Measurements from ENCODE around the gene FBXL3. TPM values are rescaled to one million over a fixed set of nuclear protein-coding genes. Genes with fewer than 3 reads are reported as not detected.

Gene FBXL3
- polyA plus RNA-seq, 2 of the 4 experiments (the other 2 are of a cell fraction), result 17.8 to 24.0 TPM

DNA sequence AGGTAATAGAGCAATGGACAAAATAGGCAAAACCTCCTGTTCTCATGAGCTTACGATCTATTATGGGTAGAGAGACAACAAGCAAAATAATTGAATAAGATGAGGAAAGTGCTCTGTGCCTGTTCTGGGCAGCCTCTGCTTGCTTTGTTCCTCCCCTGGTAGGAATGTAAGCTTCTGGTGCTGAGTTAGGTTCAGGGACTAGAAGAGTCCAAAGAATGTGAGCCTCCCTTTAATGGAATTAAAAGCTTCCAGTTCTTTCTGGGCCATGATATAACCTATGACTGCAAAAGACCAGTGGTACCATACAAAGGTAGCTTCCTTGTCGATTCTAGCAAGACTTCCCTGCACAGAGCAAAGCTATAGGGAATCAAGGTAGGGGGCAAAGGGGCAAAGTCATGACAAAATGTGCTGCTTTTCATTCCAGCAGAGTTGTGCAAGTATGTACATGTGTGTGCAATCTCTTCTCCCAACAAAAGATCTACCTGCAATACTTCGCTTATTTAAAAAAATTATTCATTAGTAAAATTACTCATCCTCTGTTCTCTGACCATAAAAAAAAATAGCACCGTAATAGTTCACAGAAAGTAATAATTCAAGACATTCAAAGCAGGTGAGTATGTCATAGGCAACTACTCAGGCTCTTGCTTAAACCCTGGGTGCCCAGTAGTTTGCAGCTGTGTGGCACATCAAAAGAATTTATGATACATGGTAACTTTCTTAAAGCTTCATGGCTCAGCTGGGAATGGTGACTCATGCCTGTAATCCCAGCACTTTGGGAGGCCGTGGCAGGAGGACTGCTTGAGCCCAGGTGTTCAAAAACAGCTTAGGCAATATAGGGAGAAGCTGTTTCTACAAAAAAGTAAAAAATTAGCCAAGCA is 57.2 kb downstream of the FBXL3 start:
- Histone ChIP-seq H3K27ac (no peak overlapping the region), H3K4me3 (no peak overlapping the region), H3K9me3 (no peaks in the 10 kb centered on the region), H3K4me1 (no peaks in the 10 kb centered on the region), H3K4me2 (no peak overlapping the region)
- ChIA-PET CTCF (interaction anchor here (0.6 to 3.7 kb wide), 2 partner anchors 11 to 1284 kb away, joined by 3 to 26 read pairs; no protein-coding TSS in a partner anchor), POLR2A (no interaction called here)
- 24% methylated on average over 5 of the region's 5 CpGs for WGBS (ENCODE audit: missing lambda C conversion rate)
- no peak for DNase-seq (ENCODE audit: low read depth in 1 of 2, low spot score in 1 of 2)
- TF ChIP-seq MAZ (IDR thresholded peaks at IDR 0.05; ENCODE audit: borderline replicate concordance, low read depth, low read length) (no peak), EHF (CRISPR knock-in tag; IDR thresholded peaks at IDR 0.05) (no peak), RNF2 (IDR thresholded peaks at IDR 0.05; ENCODE audit: borderline replicate concordance, low read depth) (no peak), FOSL2 (IDR thresholded peaks at IDR 0.05) (no peak), FOSL2 (CRISPR knock-in tag; IDR thresholded peaks at IDR 0.05) (no peak), SREBF2 (IDR thresholded peaks at IDR 0.05) (no peak), HOXB5 (CRISPR knock-in tag; IDR thresholded peaks at IDR 0.05) (no peak), ESRRA (IDR thresholded peaks at IDR 0.05; ENCODE audit: borderline replicate concordance, low read length) (no peak)
- TF ChIP-seq, protein P1, sequence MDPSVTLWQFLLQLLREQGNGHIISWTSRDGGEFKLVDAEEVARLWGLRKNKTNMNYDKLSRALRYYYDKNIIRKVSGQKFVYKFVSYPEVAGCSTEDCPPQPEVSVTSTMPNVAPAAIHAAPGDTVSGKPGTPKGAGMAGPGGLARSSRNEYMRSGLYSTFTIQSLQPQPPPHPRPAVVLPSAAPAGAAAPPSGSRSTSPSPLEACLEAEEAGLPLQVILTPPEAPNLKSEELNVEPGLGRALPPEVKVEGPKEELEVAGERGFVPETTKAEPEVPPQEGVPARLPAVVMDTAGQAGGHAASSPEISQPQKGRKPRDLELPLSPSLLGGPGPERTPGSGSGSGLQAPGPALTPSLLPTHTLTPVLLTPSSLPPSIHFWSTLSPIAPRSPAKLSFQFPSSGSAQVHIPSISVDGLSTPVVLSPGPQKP (IDR thresholded peaks at IDR 0.05; ENCODE audit: low read depth, low read length), result no peak
- TF ChIP-seq, protein P2, sequence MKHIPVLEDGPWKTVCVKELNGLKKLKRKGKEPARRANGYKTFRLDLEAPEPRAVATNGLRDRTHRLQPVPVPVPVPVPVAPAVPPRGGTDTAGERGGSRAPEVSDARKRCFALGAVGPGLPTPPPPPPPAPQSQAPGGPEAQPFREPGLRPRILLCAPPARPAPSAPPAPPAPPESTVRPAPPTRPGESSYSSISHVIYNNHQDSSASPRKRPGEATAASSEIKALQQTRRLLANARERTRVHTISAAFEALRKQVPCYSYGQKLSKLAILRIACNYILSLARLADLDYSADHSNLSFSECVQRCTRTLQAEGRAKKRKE (CRISPR knock-in tag; IDR thresholded peaks at IDR 0.05; ENCODE audit: low read depth), result no peak
- FAIRE-seq, result no peak
- ATAC-seq, result no peak

DNA sequence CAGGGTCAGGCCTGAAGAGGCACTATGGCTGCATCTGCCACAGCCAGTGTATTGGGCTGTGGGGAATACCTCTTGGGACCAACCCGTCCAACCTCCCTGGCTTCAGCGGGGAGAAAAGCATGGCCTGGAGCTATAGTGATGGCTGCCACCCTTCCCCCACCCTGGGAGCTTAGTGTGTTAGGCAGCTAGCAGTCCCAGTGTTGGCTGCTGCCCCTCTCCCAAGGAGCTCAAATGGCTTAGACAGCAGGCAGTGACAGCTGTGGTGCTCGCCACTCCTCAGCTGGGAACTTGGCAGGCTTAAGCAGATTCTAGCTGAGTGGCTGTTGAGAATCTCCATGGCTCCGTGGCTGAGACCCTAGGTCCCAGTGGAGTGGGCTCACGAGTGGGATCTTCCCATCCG is 58.9 kb downstream of the FBXL3 start:
- DNase-seq (ENCODE audit: low read depth in 1 of 2, low spot score in 1 of 2) (no peak), ATAC-seq (no peak), FAIRE-seq (no peak)
- 33% methylated on average over 3 of the region's 6 CpGs for WGBS (ENCODE audit: missing lambda C conversion rate)
- CTCF ChIA-PET, result no interaction called here
- H3K27ac ChIP-seq, result no peak overlapping the region
- no peak overlapping the region for H3K4me2 ChIP-seq
- no peaks in the 10 kb centered on the region for H3K9me3 ChIP-seq
- no peak overlapping the region for H3K4me3 ChIP-seq
- TF ChIP-seq JUNB (IDR thresholded peaks at IDR 0.05) (no peak), SMC3 (IDR thresholded peaks at IDR 0.05) (no peak), EHF (CRISPR knock-in tag; IDR thresholded peaks at IDR 0.05) (no peak), ZC3H11A (IDR thresholded peaks at IDR 0.05) (no peak), ZSCAN20 (CRISPR knock-in tag; IDR thresholded peaks at IDR 0.05) (no peak), CTCF (IDR thresholded peaks at IDR 0.05) (no peak)
- TF ChIP-seq, protein P3, sequence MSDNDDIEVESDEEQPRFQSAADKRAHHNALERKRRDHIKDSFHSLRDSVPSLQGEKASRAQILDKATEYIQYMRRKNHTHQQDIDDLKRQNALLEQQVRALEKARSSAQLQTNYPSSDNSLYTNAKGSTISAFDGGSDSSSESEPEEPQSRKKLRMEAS (IDR thresholded peaks at IDR 0.05), result no peak
- no peaks in the 10 kb centered on the region for H3K4me1 ChIP-seq
- POLR2A ChIA-PET, result no interaction called here

DNA sequence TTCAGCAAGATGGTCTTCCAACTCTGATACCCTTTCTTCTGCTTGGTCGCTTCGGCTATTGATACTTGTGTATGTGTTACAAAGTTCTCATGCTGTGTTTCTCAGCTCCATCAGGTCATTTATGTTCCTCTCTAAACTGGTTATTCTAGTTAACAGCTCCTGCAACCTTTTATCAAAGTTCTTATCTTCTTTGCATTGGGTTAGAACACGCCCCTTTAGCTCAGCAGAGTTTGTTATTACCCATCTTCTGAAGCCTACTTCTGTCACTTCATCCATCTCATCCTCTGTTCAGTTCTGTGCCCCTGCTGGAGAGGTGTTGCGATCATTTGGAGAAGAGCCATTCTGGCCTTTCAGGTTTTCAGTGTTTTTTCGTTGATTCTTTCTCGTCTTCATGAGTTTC is 59.9 kb downstream of the FBXL3 start:
- no peaks in the 10 kb centered on the region for H3K4me1 ChIP-seq
- DNase-seq (ENCODE audit: low read depth in 1 of 2, low spot score in 1 of 2) (no peak), FAIRE-seq (no peak), ATAC-seq (no peak)
- POLR2A ChIA-PET, result no interaction called here
- no peak overlapping the region for H3K4me2 ChIP-seq
- H3K4me3 ChIP-seq, result no peak overlapping the region
- no peak overlapping the region for H3K27ac ChIP-seq
- no peaks in the 10 kb centered on the region for H3K9me3 ChIP-seq
- TF ChIP-seq EHMT2 (IDR thresholded peaks at IDR 0.05; ENCODE audit: low read depth) (no peak), HOXB5 (CRISPR knock-in tag; IDR thresholded peaks at IDR 0.05) (no peak), TP53 (CRISPR knock-in tag; IDR thresholded peaks at IDR 0.05) (no peak), RARB (CRISPR knock-in tag; IDR thresholded peaks at IDR 0.05) (no peak), BHLHE40 (IDR thresholded peaks at IDR 0.05; ENCODE audit: low read depth, low read length) (no peak), HDAC2 (IDR thresholded peaks at IDR 0.05) (no peak), NFE2L2 (conservative IDR thresholded peaks at IDR 0.05; ENCODE audit: low read length) (no peak)
- TF ChIP-seq, protein P4, sequence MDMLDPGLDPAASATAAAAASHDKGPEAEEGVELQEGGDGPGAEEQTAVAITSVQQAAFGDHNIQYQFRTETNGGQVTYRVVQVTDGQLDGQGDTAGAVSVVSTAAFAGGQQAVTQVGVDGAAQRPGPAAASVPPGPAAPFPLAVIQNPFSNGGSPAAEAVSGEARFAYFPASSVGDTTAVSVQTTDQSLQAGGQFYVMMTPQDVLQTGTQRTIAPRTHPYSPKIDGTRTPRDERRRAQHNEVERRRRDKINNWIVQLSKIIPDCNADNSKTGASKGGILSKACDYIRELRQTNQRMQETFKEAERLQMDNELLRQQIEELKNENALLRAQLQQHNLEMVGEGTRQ (IDR thresholded peaks at IDR 0.05), result no peak
- TF ChIP-seq, protein P5, sequence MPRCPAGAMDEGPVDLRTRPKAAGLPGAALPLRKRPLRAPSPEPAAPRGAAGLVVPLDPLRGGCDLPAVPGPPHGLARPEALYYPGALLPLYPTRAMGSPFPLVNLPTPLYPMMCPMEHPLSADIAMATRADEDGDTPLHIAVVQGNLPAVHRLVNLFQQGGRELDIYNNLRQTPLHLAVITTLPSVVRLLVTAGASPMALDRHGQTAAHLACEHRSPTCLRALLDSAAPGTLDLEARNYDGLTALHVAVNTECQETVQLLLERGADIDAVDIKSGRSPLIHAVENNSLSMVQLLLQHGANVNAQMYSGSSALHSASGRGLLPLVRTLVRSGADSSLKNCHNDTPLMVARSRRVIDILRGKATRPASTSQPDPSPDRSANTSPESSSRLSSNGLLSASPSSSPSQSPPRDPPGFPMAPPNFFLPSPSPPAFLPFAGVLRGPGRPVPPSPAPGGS (IDR thresholded peaks at IDR 0.05), result no peak
- TF ChIP-seq, protein P6, sequence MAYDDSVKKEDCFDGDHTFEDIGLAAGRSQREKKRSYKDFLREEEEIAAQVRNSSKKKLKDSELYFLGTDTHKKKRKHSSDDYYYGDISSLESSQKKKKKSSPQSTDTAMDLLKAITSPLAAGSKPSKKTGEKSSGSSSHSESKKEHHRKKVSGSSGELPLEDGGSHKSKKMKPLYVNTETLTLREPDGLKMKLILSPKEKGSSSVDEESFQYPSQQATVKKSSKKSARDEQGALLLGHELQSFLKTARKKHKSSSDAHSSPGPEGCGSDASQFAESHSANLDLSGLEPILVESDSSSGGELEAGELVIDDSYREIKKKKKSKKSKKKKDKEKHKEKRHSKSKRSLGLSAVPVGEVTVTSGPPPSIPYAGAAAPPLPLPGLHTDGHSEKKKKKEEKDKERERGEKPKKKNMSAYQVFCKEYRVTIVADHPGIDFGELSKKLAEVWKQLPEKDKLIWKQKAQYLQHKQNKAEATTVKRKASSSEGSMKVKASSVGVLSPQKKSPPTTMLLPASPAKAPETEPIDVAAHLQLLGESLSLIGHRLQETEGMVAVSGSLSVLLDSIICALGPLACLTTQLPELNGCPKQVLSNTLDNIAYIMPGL (CRISPR knock-in tag; IDR thresholded peaks at IDR 0.05; ENCODE audit: borderline replicate concordance), result no peak
- CTCF ChIA-PET, result no interaction called here
- WGBS (ENCODE audit: missing lambda C conversion rate), result 54% methylated on average over 6 of the region's 6 CpGs
